Measurements from ENCODE around the gene GPC3. TPM values are rescaled to one million over a fixed set of nuclear protein-coding genes. Genes with fewer than 3 reads are reported as not detected.
"Not testable (repeated sequence)": the region's sequence is repeated elsewhere in the genome, so short reads cannot be mapped to it uniquely, and the experiment has no call there.

Gene GPC3
- total RNA-seq, 1 experiment from 2014 or later, result not detected

- BruUV-seq (replicated peaks), result no TSS peak
- H3K27ac ChIP-seq, result no peak overlapping the region
- 0 out of 2 replicates have a peak, but pooled peaks cover 9% of the 10 kb centered on the region for H3K4me1 ChIP-seq (replicated peaks; ENCODE audit: insufficient read depth)
- no peaks in the 10 kb centered on the region for H4K20me1 ChIP-seq (ENCODE audit: insufficient read depth)
- H3K79me2 ChIP-seq (ENCODE audit: low read depth), result no peaks in the 10 kb centered on the region
- POLR2A ChIA-PET (ENCODE audit: unreplicated experiment), result no interaction called here
- no peak for TF ChIP-seq EZH2 (IDR thresholded peaks at IDR 0.05; ENCODE audit: low read depth)
- TF ChIP-seq CTCF (conservative IDR thresholded peaks at IDR 0.05), result no peak
- H3K9me3 ChIP-seq (ENCODE audit: insufficient read depth, low read depth), result no peaks in the 10 kb centered on the region
- CTCF ChIA-PET, result no interaction called here
- no peaks in the 10 kb centered on the region for H3F3A ChIP-seq (ENCODE audit: insufficient read depth, low read depth)
- H3K9me2 ChIP-seq (ENCODE audit: insufficient read depth), result no peaks in the 10 kb centered on the region
- H3K36me3 ChIP-seq (ENCODE audit: low read depth), result no peaks in the 10 kb centered on the region
- H3K4me3 ChIP-seq, result no peak overlapping the region
- intact Hi-C loops (cut with micrococcal nuclease; ENCODE audit: unreplicated experiment), result no loop called here
- no peaks in the 10 kb centered on the region for H3K27me3 ChIP-seq (ENCODE audit: insufficient read depth, low read depth)
- H3K4me2 ChIP-seq, result no peak overlapping the region
- H2AFZ ChIP-seq, result no peak overlapping the region
- no peak for DNase-seq
Measured at GRCh38 chrX:133627673-133628072, 357.7 kb downstream of the GPC3 start.

GRCh38 chrX:133621384-133621783, 364.0 kb downstream of the GPC3 start:
- H3K27ac ChIP-seq; H2AFZ ChIP-seq; BruUV-seq (replicated peaks); H3F3A ChIP-seq (ENCODE audit: insufficient read depth, low read depth); H3K79me2 ChIP-seq (ENCODE audit: low read depth); H4K20me1 ChIP-seq (ENCODE audit: insufficient read depth); H3K9me3 ChIP-seq (ENCODE audit: insufficient read depth, low read depth); H3K36me3 ChIP-seq (ENCODE audit: low read depth); H3K27me3 ChIP-seq (ENCODE audit: insufficient read depth, low read depth); H3K9me2 ChIP-seq (ENCODE audit: insufficient read depth); H3K4me2 ChIP-seq; DNase-seq; H3K4me1 ChIP-seq (replicated peaks; ENCODE audit: insufficient read depth); intact Hi-C loops (cut with micrococcal nuclease; ENCODE audit: unreplicated experiment); H3K4me3 ChIP-seq: not testable (repeated sequence)
- CTCF ChIA-PET, result interaction anchor here (0.6 kb wide), 1 partner anchor 349 kb away, joined by 8 read pairs; no protein-coding TSS in a partner anchor
- POLR2A ChIA-PET (ENCODE audit: unreplicated experiment), result interaction anchor here (0.8 kb wide), 1 partner anchor 34 kb away, joined by 5 read pairs; no protein-coding TSS in a partner anchor

- no peak for DNase-seq
- ChIA-PET CTCF (no interaction called here), POLR2A (ENCODE audit: unreplicated experiment) (no interaction called here)
- intact Hi-C loops (cut with micrococcal nuclease; ENCODE audit: unreplicated experiment), result no loop called here
- no peak overlapping the region for H2AFZ ChIP-seq
- no peaks in the 10 kb centered on the region for H3K36me3 ChIP-seq (ENCODE audit: low read depth)
- H3K27ac ChIP-seq, result no peak overlapping the region
- H3K4me1 ChIP-seq (replicated peaks; ENCODE audit: insufficient read depth), result no peaks in the 10 kb centered on the region
- H3K9me2 ChIP-seq (ENCODE audit: insufficient read depth), result peaks cover 10% of the 10 kb centered on the region; the same call in 1 of the 2 replicates
- no peaks in the 10 kb centered on the region for H3K79me2 ChIP-seq (ENCODE audit: low read depth)
- no peaks in the 10 kb centered on the region for H3K27me3 ChIP-seq (ENCODE audit: insufficient read depth, low read depth)
- no peak overlapping the region for H3K4me3 ChIP-seq
- TF ChIP-seq EZH2 (IDR thresholded peaks at IDR 0.05; ENCODE audit: low read depth) (no peak), CTCF (conservative IDR thresholded peaks at IDR 0.05) (no peak)
- H4K20me1 ChIP-seq (ENCODE audit: insufficient read depth), result no peaks in the 10 kb centered on the region
- H3K9me3 ChIP-seq (ENCODE audit: insufficient read depth, low read depth), result no peaks in the 10 kb centered on the region; the same call in 1 of the 2 replicates
- no peak overlapping the region for H3K4me2 ChIP-seq
- no TSS peak for BruUV-seq (replicated peaks)
- H3F3A ChIP-seq (ENCODE audit: insufficient read depth, low read depth), result no peaks in the 10 kb centered on the region
Measured at GRCh38 chrX:133611676-133612075, 373.7 kb downstream of the GPC3 start.

GRCh38 chrX:133610056-133610455, 375.3 kb downstream of the GPC3 start:
- ChIA-PET POLR2A (ENCODE audit: unreplicated experiment) (no interaction called here), CTCF (no interaction called here)
- TF ChIP-seq CTCF (conservative IDR thresholded peaks at IDR 0.05), result no peak
- TF ChIP-seq EZH2 (IDR thresholded peaks at IDR 0.05; ENCODE audit: low read depth), result no peak
- no peak overlapping the region for H2AFZ ChIP-seq
- no peaks in the 10 kb centered on the region for H3K79me2 ChIP-seq (ENCODE audit: low read depth)
- no peaks in the 10 kb centered on the region for H3K4me1 ChIP-seq (replicated peaks; ENCODE audit: insufficient read depth)
- H4K20me1 ChIP-seq (ENCODE audit: insufficient read depth), result no peaks in the 10 kb centered on the region
- no TSS peak for BruUV-seq (replicated peaks)
- no peaks in the 10 kb centered on the region for H3K36me3 ChIP-seq (ENCODE audit: low read depth)
- intact Hi-C loops (cut with micrococcal nuclease; ENCODE audit: unreplicated experiment), result no loop called here
- DNase-seq, result no peak
- no peaks in the 10 kb centered on the region for H3F3A ChIP-seq (ENCODE audit: insufficient read depth, low read depth)
- H3K27ac ChIP-seq, result no peak overlapping the region
- no peaks in the 10 kb centered on the region for H3K27me3 ChIP-seq (ENCODE audit: insufficient read depth, low read depth)
- no peaks in the 10 kb centered on the region; the same call in 1 of the 2 replicates for H3K9me3 ChIP-seq (ENCODE audit: insufficient read depth, low read depth)
- H3K9me2 ChIP-seq (ENCODE audit: insufficient read depth), result peaks cover 10% of the 10 kb centered on the region; the same call in 1 of the 2 replicates
- H3K4me2 ChIP-seq, result no peak overlapping the region
- no peak overlapping the region for H3K4me3 ChIP-seq
